GM23338 (cell line): ENCODE measurements around the gene PLEKHG5. TPM values are rescaled to one million over a fixed set of nuclear protein-coding genes. Genes with fewer than 3 reads are reported as not detected.

ENCODE experiments used
- ATAC-seq: fragments of 200-7000 bp; cut with Tn5 transposase; 3 replicates; pipeline ENCODE4 v1.9.1; 2020
- DNase-seq: peaks from one replicate; pipeline ENCODE4 v3.0.0-alpha.2; 2015; ENCODE audit warnings: low spot score
- H2AFZ ChIP-seq: fragments of 200-600 bp; sonication (generic); 2 replicates; pipeline ENCODE4 v1.8.0; 2016; ENCODE audit warnings: antibody characterized with exemption, mild to moderate bottlenecking, moderate library complexity
- H3F3A ChIP-seq: fragments of 200-600 bp; sonication (generic); replicated peaks from 2 replicates; pipeline ENCODE4 v1.8.0; 2017; ENCODE audit warnings: antibody characterized with exemption, mixed run types, low read depth
- H3K27ac ChIP-seq: fragments of 200-600 bp; sonication (generic); 2 replicates; pipeline ENCODE4 v1.6.1; 2016; ENCODE audit warnings: low read depth
- H3K27me3 ChIP-seq: fragments of 200-600 bp; sonication (generic); 2 replicates; pipeline ENCODE4 v1.8.0; 2016; ENCODE audit warnings: mild to moderate bottlenecking, mixed run types, moderate library complexity; ENCODE audit not compliant: insufficient read depth
- H3K36me3 ChIP-seq: fragments of 200-600 bp; sonication (generic); 2 replicates; pipeline ENCODE4 v1.8.0; 2016; ENCODE audit warnings: mild to moderate bottlenecking; ENCODE audit not compliant: insufficient read depth
- H3K4me1 ChIP-seq: fragments of 200-600 bp; sonication (generic); 2 replicates; pipeline ENCODE4 v1.8.0; 2016; ENCODE audit warnings: mild to moderate bottlenecking, moderate library complexity; ENCODE audit not compliant: insufficient read depth
- H3K4me2 ChIP-seq: fragments of 200-600 bp; sonication (generic); 2 replicates; pipeline ENCODE4 v1.7.1; 2017; ENCODE audit warnings: mixed run types
- H3K4me3 ChIP-seq: fragments of 200-600 bp; sonication (generic); 2 replicates; pipeline ENCODE4 v1.6.1; 2016; ENCODE audit warnings: mixed run types
- H3K79me2 ChIP-seq: fragments of 200-600 bp; sonication (generic); replicated peaks from 2 replicates; pipeline ENCODE4 v1.8.0; 2017; ENCODE audit warnings: mild to moderate bottlenecking; ENCODE audit not compliant: insufficient read depth
- H3K9me2 ChIP-seq: fragments of 200-600 bp; sonication (generic); 2 replicates; pipeline ENCODE4 v1.8.0; 2017; ENCODE audit not compliant: insufficient read depth
- H4K20me1 ChIP-seq: fragments of 200-600 bp; sonication (generic); replicated peaks from 2 replicates; pipeline ENCODE4 v1.8.0; 2017; ENCODE audit warnings: mild to moderate bottlenecking; ENCODE audit not compliant: insufficient read depth
- H3K27ac Mint-ChIP-seq: 2 replicates; pipeline ENCODE4 v1.8.0; 2020; ENCODE audit warnings: inconsistent platforms, mild to moderate bottlenecking, moderate library complexity, mixed read lengths
- H3K27me3 Mint-ChIP-seq: 3 replicates; pipeline ENCODE4 v1.8.0; 2022; ENCODE audit warnings: low read depth, mild to moderate bottlenecking, moderate library complexity, mixed read lengths, inconsistent platforms; ENCODE audit not compliant: insufficient read depth, poor library complexity
- H3K36me3 Mint-ChIP-seq: 3 replicates; pipeline ENCODE4 v1.8.0; 2021; ENCODE audit warnings: low read depth, mild to moderate bottlenecking, inconsistent platforms, moderate library complexity, mixed read lengths
- H3K4me1 Mint-ChIP-seq: 3 replicates; pipeline ENCODE4 v1.8.0; 2020; ENCODE audit warnings: mild to moderate bottlenecking, inconsistent platforms, mixed read lengths
- H3K4me3 Mint-ChIP-seq: 3 replicates; pipeline ENCODE4 v1.8.0; 2021; ENCODE audit warnings: moderate library complexity, mild to moderate bottlenecking, inconsistent platforms, mixed read lengths
- H3K9me3 Mint-ChIP-seq: 3 replicates; pipeline ENCODE4 v1.8.0; 2020; ENCODE audit warnings: moderate library complexity, mild to moderate bottlenecking, inconsistent platforms, mixed read lengths
- CREB1 ChIP-seq: fragments of 250-450 bp; sonication (Bioruptor Pico); IDR thresholded peaks from 2 replicates; pipeline ENCODE4 v1.5.0; 2020; ENCODE audit warnings: low read depth, mild to moderate bottlenecking, moderate library complexity
- CTCF ChIP-seq, 2 experiments: fragments of 200-600 bp in 1 of 2; sonication (generic) in 1 of 2; conservative IDR thresholded peaks; 2 replicates each; pipeline versions ENCODE4 v1.5.1 to v1.6.1; 2016 to 2017; ENCODE audit warnings: antibody characterized with exemption in 2 of 2, low read depth in 2 of 2, mild to moderate bottlenecking in 2 of 2, moderate library complexity in 1 of 2
- EZH2 ChIP-seq: fragments of 200-600 bp; sonication (generic); IDR thresholded peaks from one replicate; pipeline ENCODE4 v1.8.0; 2017; ENCODE audit warnings: antibody characterized with exemption, mild to moderate bottlenecking, low read depth; ENCODE audit not compliant: unreplicated experiment
- EZH2phosphoT487 ChIP-seq: fragments of 200-600 bp; sonication (generic); IDR thresholded peaks from one replicate; pipeline ENCODE4 v1.8.1; 2018; ENCODE audit warnings: antibody characterized with exemption; ENCODE audit not compliant: unreplicated experiment
- JUNB ChIP-seq: IDR thresholded peaks from one replicate; pipeline ENCODE4 v1.6.1; 2016; ENCODE audit warnings: antibody characterized with exemption; ENCODE audit not compliant: unreplicated experiment
- NANOG ChIP-seq: IDR thresholded peaks from 2 replicates; pipeline ENCODE4 v1.6.1; 2016; ENCODE audit warnings: antibody characterized with exemption, borderline replicate concordance
- POLR2AphosphoS5 ChIP-seq: IDR thresholded peaks from 2 replicates; pipeline ENCODE4 v1.6.1; 2016; ENCODE audit warnings: antibody characterized with exemption, low read depth
- REST ChIP-seq: IDR thresholded peaks from one replicate; pipeline ENCODE4 v1.6.1; 2018; ENCODE audit warnings: antibody characterized with exemption; ENCODE audit not compliant: unreplicated experiment
- STAT1 ChIP-seq: IDR thresholded peaks from one replicate; pipeline ENCODE4 v1.6.1; 2016; ENCODE audit warnings: antibody characterized with exemption; ENCODE audit not compliant: unreplicated experiment
- ZNF114 ChIP-seq: fragments of 250-450 bp; sonication (Bioruptor Pico); IDR thresholded peaks from 2 replicates; pipeline ENCODE4 v1.5.0; 2020; ENCODE audit warnings: mild to moderate bottlenecking, moderate library complexity
- ZNF331 ChIP-seq: fragments of 250-450 bp; sonication (Bioruptor Pico); IDR thresholded peaks from 2 replicates; pipeline ENCODE4 v1.5.0; 2020; ENCODE audit warnings: low read depth, mild to moderate bottlenecking, moderate library complexity
- polyA plus RNA-seq: library from polyadenylated mRNA; unstranded; fragments of >200 nt; fragmentation: Nextera tagmentation; extraction: Ambion mirVana; gene quantifications from 2 replicates; pipeline ENCODE4 v1.2.1, GENCODE V29; 2016
- total RNA-seq: library from RNA; depleted of rRNA; stranded (reverse); fragments of >200 nt; shearing (Covaris generic); gene quantifications from 2 replicates; pipeline ENCODE4 v1.2.3, GENCODE V29; 2014
- TF ChIP-seq, protein P1 (sequence below): fragments of 250-450 bp; sonication (Bioruptor Pico); IDR thresholded peaks from 2 replicates; pipeline ENCODE4 v1.5.0; 2020; ENCODE audit warnings: mild to moderate bottlenecking, moderate library complexity
- TF ChIP-seq, protein P2 (sequence below): IDR thresholded peaks from 2 replicates; pipeline ENCODE4 v1.6.1; 2016; ENCODE audit warnings: antibody characterized with exemption

Gene PLEKHG5
- total and polyA plus RNA-seq, 2 experiments from 2014 or later: 9.0 to 26.4 TPM

GRCh38 chr1:6513320-6513801, 21.9 kb upstream of the PLEKHG5 start:
- Histone ChIP-seq H3K4me3 (no peak overlapping the region), H3K79me2 (no peaks in the 10 kb centered on the region), H3K27me3 (no peaks in the 10 kb centered on the region), H4K20me1 (no peaks in the 10 kb centered on the region), H3K4me2 (no peak overlapping the region), H3K36me3 (no peaks in the 10 kb centered on the region), H3K27ac (no peak overlapping the region), H2AFZ (no peak overlapping the region), H3K4me1 (no peaks in the 10 kb centered on the region), H3F3A (no peaks in the 10 kb centered on the region), H3K9me2 (no peaks in the 10 kb centered on the region)
- H3K27ac Mint-ChIP-seq: no peak overlapping the region
- no peak overlapping the region for H3K4me3 Mint-ChIP-seq
- TF ChIP-seq POLR2AphosphoS5 (no peak), STAT1 (no peak), NANOG (no peak), CREB1 (CRISPR knock-in tag) (no peak), CTCF (conservative IDR thresholded peaks at IDR 0.05; ENCODE audit: low read depth in 2 of 2) (no peak), REST (no peak), ZNF331 (CRISPR knock-in tag) (no peak), ZNF114 (CRISPR knock-in tag) (no peak), JUNB (no peak), EZH2phosphoT487 (no peak), EZH2 (no peak)
- TF ChIP-seq, protein P1, sequence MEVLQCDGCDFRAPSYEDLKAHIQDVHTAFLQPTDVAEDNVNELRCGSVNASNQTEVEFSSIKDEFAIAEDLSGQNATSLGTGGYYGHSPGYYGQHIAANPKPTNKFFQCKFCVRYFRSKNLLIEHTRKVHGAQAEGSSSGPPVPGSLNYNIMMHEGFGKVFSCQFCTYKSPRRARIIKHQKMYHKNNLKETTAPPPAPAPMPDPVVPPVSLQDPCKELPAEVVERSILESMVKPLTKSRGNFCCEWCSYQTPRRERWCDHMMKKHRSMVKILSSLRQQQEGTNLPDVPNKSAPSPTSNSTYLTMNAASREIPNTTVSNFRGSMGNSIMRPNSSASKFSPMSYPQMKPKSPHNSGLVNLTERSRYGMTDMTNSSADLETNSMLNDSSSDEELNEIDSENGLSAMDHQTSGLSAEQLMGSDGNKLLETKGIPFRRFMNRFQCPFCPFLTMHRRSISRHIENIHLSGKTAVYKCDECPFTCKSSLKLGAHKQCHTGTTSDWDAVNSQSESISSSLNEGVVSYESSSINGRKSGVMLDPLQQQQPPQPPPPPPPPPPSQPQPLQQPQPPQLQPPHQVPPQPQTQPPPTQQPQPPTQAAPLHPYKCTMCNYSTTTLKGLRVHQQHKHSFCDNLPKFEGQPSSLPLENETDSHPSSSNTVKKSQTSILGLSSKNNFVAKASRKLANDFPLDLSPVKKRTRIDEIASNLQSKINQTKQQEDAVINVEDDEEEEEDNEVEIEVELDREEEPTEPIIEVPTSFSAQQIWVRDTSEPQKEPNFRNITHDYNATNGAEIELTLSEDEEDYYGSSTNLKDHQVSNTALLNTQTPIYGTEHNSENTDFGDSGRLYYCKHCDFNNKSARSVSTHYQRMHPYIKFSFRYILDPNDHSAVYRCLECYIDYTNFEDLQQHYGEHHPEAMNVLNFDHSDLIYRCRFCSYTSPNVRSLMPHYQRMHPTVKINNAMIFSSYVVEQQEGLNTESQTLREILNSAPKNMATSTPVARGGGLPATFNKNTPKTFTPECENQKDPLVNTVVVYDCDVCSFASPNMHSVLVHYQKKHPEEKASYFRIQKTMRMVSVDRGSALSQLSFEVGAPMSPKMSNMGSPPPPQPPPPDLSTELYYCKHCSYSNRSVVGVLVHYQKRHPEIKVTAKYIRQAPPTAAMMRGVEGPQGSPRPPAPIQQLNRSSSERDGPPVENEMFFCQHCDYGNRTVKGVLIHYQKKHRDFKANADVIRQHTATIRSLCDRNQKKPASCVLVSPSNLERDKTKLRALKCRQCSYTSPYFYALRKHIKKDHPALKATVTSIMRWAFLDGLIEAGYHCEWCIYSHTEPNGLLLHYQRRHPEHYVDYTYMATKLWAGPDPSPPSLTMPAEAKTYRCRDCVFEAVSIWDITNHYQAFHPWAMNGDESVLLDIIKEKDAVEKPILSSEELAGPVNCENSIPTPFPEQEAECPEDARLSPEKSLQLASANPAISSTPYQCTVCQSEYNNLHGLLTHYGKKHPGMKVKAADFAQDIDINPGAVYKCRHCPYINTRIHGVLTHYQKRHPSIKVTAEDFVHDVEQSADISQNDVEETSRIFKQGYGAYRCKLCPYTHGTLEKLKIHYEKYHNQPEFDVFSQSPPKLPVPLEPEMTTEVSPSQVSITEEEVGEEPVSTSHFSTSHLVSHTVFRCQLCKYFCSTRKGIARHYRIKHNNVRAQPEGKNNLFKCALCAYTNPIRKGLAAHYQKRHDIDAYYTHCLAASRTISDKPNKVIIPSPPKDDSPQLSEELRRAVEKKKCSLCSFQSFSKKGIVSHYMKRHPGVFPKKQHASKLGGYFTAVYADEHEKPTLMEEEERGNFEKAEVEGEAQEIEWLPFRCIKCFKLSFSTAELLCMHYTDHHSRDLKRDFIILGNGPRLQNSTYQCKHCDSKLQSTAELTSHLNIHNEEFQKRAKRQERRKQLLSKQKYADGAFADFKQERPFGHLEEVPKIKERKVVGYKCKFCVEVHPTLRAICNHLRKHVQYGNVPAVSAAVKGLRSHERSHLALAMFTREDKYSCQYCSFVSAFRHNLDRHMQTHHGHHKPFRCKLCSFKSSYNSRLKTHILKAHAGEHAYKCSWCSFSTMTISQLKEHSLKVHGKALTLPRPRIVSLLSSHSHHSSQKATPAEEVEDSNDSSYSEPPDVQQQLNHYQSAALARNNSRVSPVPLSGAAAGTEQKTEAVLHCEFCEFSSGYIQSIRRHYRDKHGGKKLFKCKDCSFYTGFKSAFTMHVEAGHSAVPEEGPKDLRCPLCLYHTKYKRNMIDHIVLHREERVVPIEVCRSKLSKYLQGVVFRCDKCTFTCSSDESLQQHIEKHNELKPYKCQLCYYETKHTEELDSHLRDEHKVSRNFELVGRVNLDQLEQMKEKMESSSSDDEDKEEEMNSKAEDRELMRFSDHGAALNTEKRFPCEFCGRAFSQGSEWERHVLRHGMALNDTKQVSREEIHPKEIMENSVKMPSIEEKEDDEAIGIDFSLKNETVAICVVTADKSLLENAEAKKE: no peak
- TF ChIP-seq, protein P2, sequence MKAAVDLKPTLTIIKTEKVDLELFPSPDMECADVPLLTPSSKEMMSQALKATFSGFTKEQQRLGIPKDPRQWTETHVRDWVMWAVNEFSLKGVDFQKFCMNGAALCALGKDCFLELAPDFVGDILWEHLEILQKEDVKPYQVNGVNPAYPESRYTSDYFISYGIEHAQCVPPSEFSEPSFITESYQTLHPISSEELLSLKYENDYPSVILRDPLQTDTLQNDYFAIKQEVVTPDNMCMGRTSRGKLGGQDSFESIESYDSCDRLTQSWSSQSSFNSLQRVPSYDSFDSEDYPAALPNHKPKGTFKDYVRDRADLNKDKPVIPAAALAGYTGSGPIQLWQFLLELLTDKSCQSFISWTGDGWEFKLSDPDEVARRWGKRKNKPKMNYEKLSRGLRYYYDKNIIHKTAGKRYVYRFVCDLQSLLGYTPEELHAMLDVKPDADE: no peak
- 0 out of 3 replicates have a peak, but pooled peaks cover 2% of the 10 kb centered on the region for H3K4me1 Mint-ChIP-seq
- H3K9me3 Mint-ChIP-seq: no peaks in the 10 kb centered on the region
- no peak for DNase-seq
- ATAC-seq: no peak
- H3K36me3 Mint-ChIP-seq: no peaks in the 10 kb centered on the region
- peaks cover 5% of the 10 kb centered on the region for H3K27me3 Mint-ChIP-seq
